ENCODE results near the gene CASP5. TPM values are rescaled to one million over a fixed set of nuclear protein-coding genes. Genes with fewer than 3 reads are reported as not detected.

CASP5 gene
- total RNA-seq, 1 experiment from 2014 or later = not detected

- no peak for TF ChIP-seq ARID4B (CRISPR knock-in tag; IDR thresholded peaks at IDR 0.05; ENCODE audit: borderline replicate concordance)
- TF ChIP-seq SMAD4 (CRISPR knock-in tag; IDR thresholded peaks at IDR 0.05) = no peak
- TF ChIP-seq FOXP1 (CRISPR knock-in tag; IDR thresholded peaks at IDR 0.05; ENCODE audit: borderline replicate concordance) = no peak
- no peak for TF ChIP-seq ZNF423 (CRISPR knock-in tag; IDR thresholded peaks at IDR 0.05)
- TF ChIP-seq CREB1 (CRISPR knock-in tag; IDR thresholded peaks at IDR 0.05) = no peak
- no peak for TF ChIP-seq ZBTB43 (CRISPR knock-in tag; IDR thresholded peaks at IDR 0.05)
- no peak for TF ChIP-seq ZNF671 (CRISPR knock-in tag; IDR thresholded peaks at IDR 0.05)
Observed at GRCh38 chr11:105032495-105032894, 9.5 kb upstream of the CASP5 start (continued).

GRCh38 chr11:105027678-105028077 is 4.7 kb upstream of the CASP5 start:
- Mint-ChIP-seq H3K4me1 (0 out of 2 replicates have a peak, but pooled peaks cover 4% of the 10 kb centered on the region), H3K4me3 (no peak overlapping the region), H3K27ac (no peak overlapping the region), H3K36me3 (no peaks in the 10 kb centered on the region), H3K9me3 (no peaks in the 10 kb centered on the region), H3K27me3 (ENCODE audit: low read depth) (no peaks in the 10 kb centered on the region)
- ChIA-PET POLR2A (no interaction called here), CTCF (no interaction called here)
- ATAC-seq (no peak), DNase-seq (ENCODE audit: low spot score) (no peak)
- TF ChIP-seq ZNF317 (CRISPR knock-in tag; IDR thresholded peaks at IDR 0.05; ENCODE audit: borderline replicate concordance, low read depth) (no peak), ZNF219 (CRISPR knock-in tag; IDR thresholded peaks at IDR 0.05; ENCODE audit: borderline replicate concordance) (no peak), NR1H2 (CRISPR knock-in tag; IDR thresholded peaks at IDR 0.05) (no peak), ESRRA (CRISPR knock-in tag; IDR thresholded peaks at IDR 0.05; ENCODE audit: borderline replicate concordance) (no peak), TCF7 (CRISPR knock-in tag; IDR thresholded peaks at IDR 0.05; ENCODE audit: low read depth) (no peak), E2F1 (CRISPR knock-in tag; IDR thresholded peaks at IDR 0.05) (no peak), RELA (CRISPR knock-in tag; IDR thresholded peaks at IDR 0.05; ENCODE audit: borderline replicate concordance) (no peak), PRDM15 (CRISPR knock-in tag; IDR thresholded peaks at IDR 0.05) (no peak), IRF1 (CRISPR knock-in tag; IDR thresholded peaks at IDR 0.05) (no peak), ZNF416 (CRISPR knock-in tag; IDR thresholded peaks at IDR 0.05) (no peak), TP53 (CRISPR knock-in tag; IDR thresholded peaks at IDR 0.05) (no peak), KAT7 (CRISPR knock-in tag; IDR thresholded peaks at IDR 0.05; ENCODE audit: borderline replicate concordance) (no peak), CREM (CRISPR knock-in tag; IDR thresholded peaks at IDR 0.05) (no peak), EMX1 (CRISPR knock-in tag; IDR thresholded peaks at IDR 0.05) (no peak)

Measured in WTC11 (cell line).